ENCODE measurements around the gene NPHP4. TPM values are rescaled to one million over a fixed set of nuclear protein-coding genes. Genes with fewer than 3 reads are reported as not detected.

Gene NPHP4
- polyA plus RNA-seq, 1 of the 3 experiments (the other 2 are of a cell fraction): 7.0 TPM

- TF ChIP-seq GATA2 (CRISPR knock-in tag; IDR thresholded peaks at IDR 0.05): no peak
Observed at GRCh38 chr1:5989286-5989605, 3.0 kb downstream of the NPHP4 start (continued).

DNA sequence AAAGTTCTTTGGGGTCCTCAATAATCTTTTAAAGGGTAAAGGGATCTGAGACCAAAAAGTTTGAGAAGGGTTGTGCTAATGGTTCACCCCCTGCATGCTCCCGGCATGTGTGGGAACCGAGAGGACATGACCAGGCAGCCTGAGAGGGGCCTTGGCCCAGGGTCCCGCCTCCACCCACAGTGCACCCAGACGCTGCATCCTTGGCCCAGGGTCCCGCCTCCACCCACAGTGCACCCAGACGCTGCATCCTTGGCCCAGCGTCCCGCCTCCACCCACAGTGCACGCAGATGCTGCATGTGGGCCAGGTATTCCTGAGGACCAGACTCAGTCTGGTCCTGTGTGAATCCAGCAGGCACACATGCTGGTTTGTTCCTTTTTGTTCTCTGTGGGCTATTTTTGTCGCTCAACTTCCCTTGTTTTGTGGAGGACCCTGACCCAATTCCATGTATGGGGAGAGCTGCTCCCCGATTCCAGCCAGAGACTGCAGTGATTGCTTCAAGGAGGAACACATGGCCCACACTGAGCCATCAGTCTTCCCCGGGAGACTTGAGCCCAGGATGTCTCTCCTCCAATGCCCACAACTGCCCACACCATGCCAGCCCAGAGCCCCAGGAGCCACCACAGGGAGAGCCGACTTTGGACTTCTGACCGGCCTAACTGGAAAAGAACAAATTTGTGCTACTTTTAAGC, 3.5 kb downstream of the NPHP4 start:
- no peaks in the 10 kb centered on the region for H4K20me1 ChIP-seq (ENCODE audit: insufficient read depth)
- H3K36me3 ChIP-seq (replicated peaks in 1 of 2; ENCODE audit: control insufficient read depth in 1 of 2, insufficient read depth in 2 of 2, low read length in 1 of 2): peaks cover 0 to under 1% of the 10 kb centered on the region in 2 experiments
- TF ChIP-seq EP300 (IDR thresholded peaks at IDR 0.05; ENCODE audit: borderline replicate concordance in 1 of 2, low read depth in 1 of 2, low read length in 1 of 2) (no peak), NFIC (IDR thresholded peaks at IDR 0.05; ENCODE audit: borderline replicate concordance) (no peak), RCOR1 (IDR thresholded peaks at IDR 0.05; ENCODE audit: low read length) (no peak), RAD21 (IDR thresholded peaks at IDR 0.05; ENCODE audit: low read length) (no peak)
- 94% methylated on average over 12 of the region's 14 CpGs for WGBS (ENCODE audit: low lambda C conversion rate)
- H3K9me3 ChIP-seq: no peaks in the 10 kb centered on the region
- H3K4me1 ChIP-seq (ENCODE audit: control insufficient read depth in 1 of 2, insufficient read depth in 2 of 2, low read depth in 1 of 2, low read length in 1 of 2): peaks cover 0 to 18% of the 10 kb centered on the region in 2 experiments; a peak in 1 of 4 replicates
- peaks cover 1% of the 10 kb centered on the region for H3F3A ChIP-seq (replicated peaks; ENCODE audit: insufficient read depth)
- no peak overlapping the region for H2AFZ ChIP-seq (ENCODE audit: low read depth)
- ChIA-PET POLR2A (no interaction called here), CTCF (interaction anchor here (1.6 kb wide), 1 partner anchor 17 kb away, joined by 3 read pairs; no protein-coding TSS in a partner anchor)
- H3K4me3 ChIP-seq (ENCODE audit: low read depth in 2 of 2, low read length in 1 of 2): no peak overlapping the region
- H3K4me2 ChIP-seq: no peak overlapping the region
- no peak overlapping the region for H3K27ac ChIP-seq (ENCODE audit: low read depth in 2 of 2, low read length in 1 of 2)
- peaks cover 13% of the 10 kb centered on the region for H3K79me2 ChIP-seq (ENCODE audit: insufficient read depth)
- DNase-seq: no peak
- H3K27me3 ChIP-seq (ENCODE audit: insufficient read depth): no peaks in the 10 kb centered on the region
- H3K9me2 ChIP-seq: no peaks in the 10 kb centered on the region
- no peak overlapping the region for H3K9ac ChIP-seq

GRCh38 chr1:5986018-5986417, 6.2 kb downstream of the NPHP4 start:
- peaks cover 4 to 10% of the 10 kb centered on the region in 2 experiments; a peak in 2 of 4 replicates for H3K4me1 ChIP-seq (ENCODE audit: control insufficient read depth in 1 of 2, insufficient read depth in 2 of 2, low read depth in 1 of 2, low read length in 1 of 2)
- peaks cover 6 to 7% of the 10 kb centered on the region in 2 experiments for H3K36me3 ChIP-seq (replicated peaks in 1 of 2; ENCODE audit: control insufficient read depth in 1 of 2, insufficient read depth in 2 of 2, low read length in 1 of 2)
- ChIA-PET CTCF (interaction anchor here (1.2 kb wide), 1 partner anchor 113 kb away, joined by 3 read pairs; no protein-coding TSS in a partner anchor), POLR2A (no interaction called here)
- no peak overlapping the region for H3K4me3 ChIP-seq (ENCODE audit: low read depth in 2 of 2, low read length in 1 of 2)
- WGBS (ENCODE audit: low lambda C conversion rate): 96% methylated on average over 13 of the region's 13 CpGs
- no peaks in the 10 kb centered on the region for H4K20me1 ChIP-seq (ENCODE audit: insufficient read depth)
- no peaks in the 10 kb centered on the region for H3K27me3 ChIP-seq (ENCODE audit: insufficient read depth)
- H3K4me2 ChIP-seq: no peak overlapping the region
- TF ChIP-seq, protein P1, sequence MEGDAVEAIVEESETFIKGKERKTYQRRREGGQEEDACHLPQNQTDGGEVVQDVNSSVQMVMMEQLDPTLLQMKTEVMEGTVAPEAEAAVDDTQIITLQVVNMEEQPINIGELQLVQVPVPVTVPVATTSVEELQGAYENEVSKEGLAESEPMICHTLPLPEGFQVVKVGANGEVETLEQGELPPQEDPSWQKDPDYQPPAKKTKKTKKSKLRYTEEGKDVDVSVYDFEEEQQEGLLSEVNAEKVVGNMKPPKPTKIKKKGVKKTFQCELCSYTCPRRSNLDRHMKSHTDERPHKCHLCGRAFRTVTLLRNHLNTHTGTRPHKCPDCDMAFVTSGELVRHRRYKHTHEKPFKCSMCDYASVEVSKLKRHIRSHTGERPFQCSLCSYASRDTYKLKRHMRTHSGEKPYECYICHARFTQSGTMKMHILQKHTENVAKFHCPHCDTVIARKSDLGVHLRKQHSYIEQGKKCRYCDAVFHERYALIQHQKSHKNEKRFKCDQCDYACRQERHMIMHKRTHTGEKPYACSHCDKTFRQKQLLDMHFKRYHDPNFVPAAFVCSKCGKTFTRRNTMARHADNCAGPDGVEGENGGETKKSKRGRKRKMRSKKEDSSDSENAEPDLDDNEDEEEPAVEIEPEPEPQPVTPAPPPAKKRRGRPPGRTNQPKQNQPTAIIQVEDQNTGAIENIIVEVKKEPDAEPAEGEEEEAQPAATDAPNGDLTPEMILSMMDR (IDR thresholded peaks at IDR 0.05): no peak
- TF ChIP-seq CHD2 (IDR thresholded peaks at IDR 0.05; ENCODE audit: low read length, partially characterized antibody) (no peak), EP300 (IDR thresholded peaks at IDR 0.05; ENCODE audit: borderline replicate concordance in 1 of 2, low read depth in 1 of 2, low read length in 1 of 2) (no peak), USF2 (IDR thresholded peaks at IDR 0.05; ENCODE audit: borderline replicate concordance, low read depth, low read length) (no peak), POLR2AphosphoS5 (IDR thresholded peaks at IDR 0.05; ENCODE audit: low read depth, low read length) (no peak), TAF1 (IDR thresholded peaks at IDR 0.05; ENCODE audit: borderline replicate concordance, low read depth, low read length) (no peak), MEF2A (IDR thresholded peaks at IDR 0.05; ENCODE audit: borderline replicate concordance, low read depth) (no peak), NRF1 (IDR thresholded peaks at IDR 0.05; ENCODE audit: low read depth, low read length) (no peak), RFX5 (IDR thresholded peaks at IDR 0.05; ENCODE audit: low read length) (no peak), EZH2phosphoT487 (IDR thresholded peaks at IDR 0.05; ENCODE audit: borderline replicate concordance, low read depth) (no peak), SIN3A (IDR thresholded peaks at IDR 0.05; ENCODE audit: borderline replicate concordance, low read depth, low read length) (no peak), GABPA (IDR thresholded peaks at IDR 0.05; ENCODE audit: low read depth) (no peak), FOSL2 (IDR thresholded peaks at IDR 0.05; ENCODE audit: borderline replicate concordance, low read depth) (no peak), IRF3 (IDR thresholded peaks at IDR 0.05; ENCODE audit: low read depth, low read length) (no peak), YY1 (IDR thresholded peaks at IDR 0.05; ENCODE audit: low read depth) (no peak)
- TF ChIP-seq, protein P2, sequence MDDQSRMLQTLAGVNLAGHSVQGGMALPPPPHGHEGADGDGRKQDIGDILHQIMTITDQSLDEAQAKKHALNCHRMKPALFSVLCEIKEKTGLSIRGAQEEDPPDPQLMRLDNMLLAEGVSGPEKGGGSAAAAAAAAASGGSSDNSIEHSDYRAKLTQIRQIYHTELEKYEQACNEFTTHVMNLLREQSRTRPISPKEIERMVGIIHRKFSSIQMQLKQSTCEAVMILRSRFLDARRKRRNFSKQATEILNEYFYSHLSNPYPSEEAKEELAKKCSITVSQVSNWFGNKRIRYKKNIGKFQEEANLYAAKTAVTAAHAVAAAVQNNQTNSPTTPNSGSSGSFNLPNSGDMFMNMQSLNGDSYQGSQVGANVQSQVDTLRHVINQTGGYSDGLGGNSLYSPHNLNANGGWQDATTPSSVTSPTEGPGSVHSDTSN (IDR thresholded peaks at IDR 0.05): no peak
- TF ChIP-seq, protein P3, sequence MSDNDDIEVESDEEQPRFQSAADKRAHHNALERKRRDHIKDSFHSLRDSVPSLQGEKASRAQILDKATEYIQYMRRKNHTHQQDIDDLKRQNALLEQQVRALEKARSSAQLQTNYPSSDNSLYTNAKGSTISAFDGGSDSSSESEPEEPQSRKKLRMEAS (IDR thresholded peaks at IDR 0.05; ENCODE audit: low read depth): no peak
- peaks cover 5% of the 10 kb centered on the region for H3F3A ChIP-seq (replicated peaks; ENCODE audit: insufficient read depth)
- H2AFZ ChIP-seq (ENCODE audit: low read depth): no peak overlapping the region
- no peak overlapping the region for H3K27ac ChIP-seq (ENCODE audit: low read depth in 2 of 2, low read length in 1 of 2)
- H3K9ac ChIP-seq: no peak overlapping the region
- peaks cover 9% of the 10 kb centered on the region for H3K79me2 ChIP-seq (ENCODE audit: insufficient read depth)
- H3K9me2 ChIP-seq: no peaks in the 10 kb centered on the region
- H3K9me3 ChIP-seq: no peaks in the 10 kb centered on the region
- no peak for DNase-seq
